Activated T-helper 17 cell treated with anti-CD3 and anti-CD28 coated beads, Interleukin-2, amount 50 U/mL, for 72 hours (primary cell): Measurements from ENCODE around the gene TP53I13. TPM values are rescaled to one million over a fixed set of nuclear protein-coding genes. Genes with fewer than 3 reads are reported as not detected.

Source experiments
- ATAC-seq: fragments of 150-1000 bp; cut with Tn5 transposase; replicated peaks from 2 replicates; pipeline ENCODE4 v1.10.0; 2021; ENCODE audit warnings: mild to moderate bottlenecking, moderate library complexity
- H3K27ac Mint-ChIP-seq: one replicate; pipeline ENCODE4 v1.8.0; 2022; ENCODE audit warnings: mixed read lengths
- H3K27me3 Mint-ChIP-seq: one replicate; pipeline ENCODE4 v1.8.0; 2022; ENCODE audit warnings: mixed read lengths
- H3K36me3 Mint-ChIP-seq: one replicate; pipeline ENCODE4 v1.8.0; 2022; ENCODE audit warnings: low read depth, mild to moderate bottlenecking, mixed read lengths
- H3K4me1 Mint-ChIP-seq: one replicate; pipeline ENCODE4 v1.8.0; 2022; ENCODE audit warnings: mixed read lengths
- H3K4me3 Mint-ChIP-seq: one replicate; pipeline ENCODE4 v1.8.0; 2022; ENCODE audit warnings: mild to moderate bottlenecking, mixed read lengths
- H3K9me3 Mint-ChIP-seq: one replicate; pipeline ENCODE4 v1.8.0; 2022; ENCODE audit warnings: mixed read lengths
- total RNA-seq, 2 donors: library from RNA; stranded (reverse); gene quantifications; one replicate each; pipeline ENCODE4 v1.2.3, GENCODE V29; 2022

The TP53I13 gene
- total RNA-seq, 2 donors from 2014 or later = 45.7 to 58.1 TPM

DNA sequence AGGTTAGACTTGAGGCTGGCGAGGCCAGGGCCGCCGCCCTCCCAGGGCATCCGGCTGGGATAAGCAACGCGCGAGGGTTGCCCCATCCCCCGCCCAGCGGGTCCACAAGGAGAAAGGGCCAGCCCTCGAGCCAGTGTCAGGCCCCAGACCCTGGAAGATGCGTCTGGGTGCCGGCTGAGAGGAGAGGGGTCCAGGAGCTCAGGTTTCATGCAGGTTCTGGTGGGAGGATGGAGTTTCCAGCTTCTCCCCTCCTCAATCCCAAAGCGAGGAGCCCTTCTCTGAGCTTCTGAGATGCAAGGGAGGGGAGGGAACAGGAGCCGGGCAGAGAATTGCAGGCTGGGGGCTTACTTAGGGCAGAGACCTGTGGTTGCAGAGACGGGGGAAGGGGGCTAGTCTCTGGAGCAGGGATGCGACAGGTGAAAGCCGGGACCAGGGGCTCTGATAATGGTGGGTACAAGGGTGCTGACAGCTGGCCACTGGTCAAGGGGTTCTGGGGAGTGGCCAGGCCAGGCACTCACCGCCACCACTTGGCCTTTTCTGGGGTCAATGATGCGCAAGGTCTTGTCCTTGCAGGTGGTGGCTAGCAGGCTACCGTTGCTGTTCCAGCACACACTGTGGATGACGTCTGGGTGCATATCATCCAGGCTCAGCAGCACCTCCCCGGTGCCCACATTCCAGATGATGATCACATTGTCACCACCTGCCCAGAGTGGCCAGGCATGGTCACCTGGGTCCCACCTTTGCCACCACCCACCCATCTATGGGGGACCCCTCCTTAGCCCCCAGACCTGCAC, 50.0 kb downstream of the TP53I13 start:
- H3K27ac Mint-ChIP-seq = no peak overlapping the region
- no peak for ATAC-seq
- H3K36me3 Mint-ChIP-seq = no peaks in the 10 kb centered on the region
- no peaks in the 10 kb centered on the region for H3K27me3 Mint-ChIP-seq
- peak overlapping the region; percentile 85 for H3K4me3 Mint-ChIP-seq
- peaks cover 28% of the 10 kb centered on the region for H3K4me1 Mint-ChIP-seq
- H3K9me3 Mint-ChIP-seq = no peaks in the 10 kb centered on the region

DNA sequence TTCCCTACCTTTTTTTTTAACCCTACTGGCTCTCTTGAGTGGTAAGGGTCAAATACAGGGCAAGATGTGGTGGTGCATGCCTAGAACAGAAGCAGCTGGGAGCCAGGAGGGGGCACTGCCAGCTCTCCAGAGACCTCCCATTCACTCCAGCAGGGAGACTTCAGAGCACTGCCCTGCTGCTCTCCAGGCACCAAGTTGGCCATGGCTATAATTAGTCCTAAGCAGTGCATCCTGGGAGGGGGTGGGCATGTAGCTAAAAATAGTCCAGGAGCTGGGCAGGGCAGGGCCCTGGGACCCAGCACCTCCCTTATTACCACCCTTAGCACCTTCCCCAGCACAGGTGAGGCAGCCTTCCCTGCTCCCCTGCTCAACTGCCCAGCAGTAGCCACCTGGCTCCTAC, 50.8 kb downstream of the TP53I13 start:
- Mint-ChIP-seq H3K27me3 (no peaks in the 10 kb centered on the region), H3K36me3 (no peaks in the 10 kb centered on the region), H3K4me1 (peaks cover 36% of the 10 kb centered on the region), H3K4me3 (peak overlapping the region; percentile 85), H3K9me3 (no peaks in the 10 kb centered on the region), H3K27ac (no peak overlapping the region)
- ATAC-seq = no peak

DNA sequence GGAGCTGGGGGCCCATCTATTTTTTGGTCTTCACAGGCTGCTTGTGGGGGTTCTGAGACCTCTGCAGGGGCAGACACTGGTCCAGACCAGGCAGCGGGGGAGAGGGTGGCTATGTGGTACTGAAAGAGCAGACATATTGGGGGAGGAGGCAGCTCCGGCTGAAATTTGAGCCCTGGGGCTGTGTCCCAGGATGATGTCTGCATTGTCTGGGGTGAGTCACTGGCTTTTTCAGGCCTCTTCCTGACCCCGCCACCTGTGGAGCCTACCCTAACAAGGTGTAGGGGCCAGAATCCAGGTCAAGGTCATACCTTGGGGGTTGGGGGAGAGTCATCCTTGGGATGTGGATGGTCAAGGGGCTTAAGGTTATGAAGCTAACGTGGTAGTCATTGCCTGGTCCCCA, 51.8 kb downstream of the TP53I13 start:
- no peak for ATAC-seq
- no peak overlapping the region for H3K27ac Mint-ChIP-seq
- peaks cover 5% of the 10 kb centered on the region for H3K36me3 Mint-ChIP-seq
- no peak overlapping the region for H3K4me3 Mint-ChIP-seq
- H3K4me1 Mint-ChIP-seq = peaks cover 39% of the 10 kb centered on the region
- H3K9me3 Mint-ChIP-seq = no peaks in the 10 kb centered on the region
- H3K27me3 Mint-ChIP-seq = no peaks in the 10 kb centered on the region

DNA sequence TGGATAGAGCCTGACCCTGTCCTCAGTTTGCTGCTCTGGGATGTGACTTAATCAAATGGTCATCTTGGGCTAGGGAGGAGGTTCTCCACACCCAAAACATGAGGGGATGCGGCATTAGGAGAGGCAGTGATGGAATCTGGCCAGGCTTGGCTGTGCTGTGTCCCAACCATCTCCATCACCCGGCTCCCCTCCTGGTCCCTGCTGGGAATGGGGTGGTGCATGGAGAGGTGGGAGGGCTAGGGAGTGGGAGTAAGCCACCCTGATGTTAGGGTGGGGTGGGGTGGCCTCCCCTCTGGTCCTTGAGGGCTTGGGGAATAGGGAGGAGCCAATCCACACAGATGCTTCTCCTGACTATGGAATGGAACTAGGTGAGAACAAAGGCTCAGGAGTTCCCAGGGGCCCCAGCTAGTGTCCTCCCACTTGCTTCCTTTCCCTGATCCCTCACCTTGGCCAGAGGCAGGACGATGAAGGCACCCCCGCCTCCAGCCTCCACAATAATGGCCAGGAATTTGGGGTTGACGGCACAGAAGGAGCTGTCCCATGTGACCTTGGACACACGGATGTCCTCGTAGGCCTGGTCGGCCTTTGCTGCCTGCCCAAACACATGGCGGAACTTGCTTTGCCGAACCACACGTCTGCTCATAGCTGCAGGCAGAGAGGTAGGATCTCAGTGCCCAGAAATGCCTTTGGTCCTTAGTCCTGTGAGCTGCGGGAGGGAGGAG, 52.4 kb downstream of the TP53I13 start:
- peak overlapping the region; percentile 80 for H3K4me3 Mint-ChIP-seq
- no peak for ATAC-seq
- H3K27me3 Mint-ChIP-seq = no peaks in the 10 kb centered on the region
- peaks cover 41% of the 10 kb centered on the region for H3K4me1 Mint-ChIP-seq
- H3K36me3 Mint-ChIP-seq = peaks cover 5% of the 10 kb centered on the region
- no peaks in the 10 kb centered on the region for H3K9me3 Mint-ChIP-seq
- no peak overlapping the region for H3K27ac Mint-ChIP-seq

DNA sequence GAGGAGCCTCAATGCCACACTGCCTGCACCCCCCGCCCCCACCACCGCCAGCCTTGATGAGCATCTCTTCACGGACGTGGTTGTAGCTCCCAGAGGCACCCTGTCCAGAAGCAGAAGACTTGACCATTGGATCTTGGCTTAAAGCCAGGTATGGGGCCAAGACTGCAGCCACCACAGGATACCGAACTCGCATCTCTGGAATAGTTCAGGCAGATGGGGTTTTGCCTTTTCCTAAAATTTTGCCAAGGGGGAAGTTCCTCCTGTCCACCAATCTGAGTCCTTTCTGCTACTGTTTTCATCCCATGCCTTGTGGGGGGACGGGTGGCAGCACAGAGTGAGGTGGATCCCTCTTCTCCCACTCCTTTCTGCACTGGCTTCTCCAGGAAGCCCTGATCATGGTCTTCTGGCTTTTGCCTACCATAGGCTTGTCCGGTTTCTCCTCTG, 53.3 kb downstream of the TP53I13 start:
- ATAC-seq = no peak
- Mint-ChIP-seq H3K4me1 (peaks cover 37% of the 10 kb centered on the region), H3K27me3 (no peaks in the 10 kb centered on the region), H3K9me3 (no peaks in the 10 kb centered on the region), H3K27ac (no peak overlapping the region), H3K4me3 (peak overlapping the region; percentile 80), H3K36me3 (peaks cover 5% of the 10 kb centered on the region)

Other genes with a start within 250 kb of the TP53I13 start
- gene TAOK1, start 178.3 kb upstream of the TP53I13 start, total RNA-seq = 10 to 100 TPM; 40.0 to 42.0 TPM
- gene ABHD15, start 1.7 kb upstream of the TP53I13 start, total RNA-seq = 10 to 100 TPM; 10.1 to 15.1 TPM
- 10 to 100 TPM; 52.4 to 65.7 TPM for gene GIT1, start 20.9 kb downstream of the TP53I13 start, total RNA-seq
- gene ANKRD13B, start 24.4 kb downstream of the TP53I13 start, total RNA-seq = 10 to 100 TPM; 10.4 to 27.7 TPM
- 10 to 100 TPM in 1 of 2 donors, 1 to 10 TPM in 1; 2.5 to 12.0 TPM for gene CORO6, start 54.2 kb downstream of the TP53I13 start, total RNA-seq